Measurements from ENCODE around the gene SCAMP4. TPM values are rescaled to one million over a fixed set of nuclear protein-coding genes. Genes with fewer than 3 reads are reported as not detected.

SCAMP4 gene
- total RNA-seq, result 46.1 and 47.8 TPM in 2 replicates

GRCh38 chr19:1905110-1905862 lies at the start of gene SCAMP4, which contains the start of gene ADAT3:
TSS of gene SCAMP4 (plus strand) at chr19:1905399. CDS start at chr19:1915020, 9,621 bp downstream.
TSS of gene ADAT3 (plus strand) at chr19:1905399. CDS start at chr19:1912048, 6,649 bp downstream.

GRCh38 chr19:1863328-1863637 lies 41.9 kb upstream of the SCAMP4 start, which contains the start of gene KLF16:
TSS of gene KLF16 (minus strand) at chr19:1863579. CDS start at chr19:1863497, 82 bp downstream.

GRCh38 chr19:1885398-1886119 lies 19.6 kb upstream of the SCAMP4 start, which contains the start of gene ABHD17A:
TSS of gene ABHD17A (minus strand) at chr19:1885496. CDS start at chr19:1881566, 3,930 bp downstream.

GRCh38 chr19:1941146-1942077 lies 36.2 kb downstream of the SCAMP4 start, which contains the start of gene CSNK1G2:
TSS of gene CSNK1G2 (plus strand) at chr19:1941172. CDS start at chr19:1969773, 28,601 bp downstream.

Other genes starting within 250 kb of the SCAMP4 start
- not detected in 2 replicates for gene ONECUT3, start 151.9 kb upstream of the SCAMP4 start, total RNA-seq
- 3.5 and 3.8 TPM in 2 replicates for gene ATP8B3, start 93.1 kb upstream of the SCAMP4 start, total RNA-seq
- 6.5 and 6.6 TPM in 2 replicates for gene REXO1, start 56.9 kb upstream of the SCAMP4 start, total RNA-seq
- gene KLF16, start 41.8 kb upstream of the SCAMP4 start, total RNA-seq, result 3.5 and 4.6 TPM in 2 replicates
- gene ABHD17A, start 19.9 kb upstream of the SCAMP4 start, total RNA-seq, result 45.9 and 46.7 TPM in 2 replicates
- 1.6 and 2.7 TPM in 2 replicates for gene ADAT3, start within 50 bp of the SCAMP4 start, total RNA-seq
- gene CSNK1G2, start 35.8 kb downstream of the SCAMP4 start, total RNA-seq, result 37.7 and 39.9 TPM in 2 replicates
- gene BTBD2, start 110.3 kb downstream of the SCAMP4 start, total RNA-seq, result 47.0 and 55.0 TPM in 2 replicates
- 41.4 and 53.4 TPM in 2 replicates for gene MKNK2, start 145.8 kb downstream of the SCAMP4 start, total RNA-seq
- gene MOB3A, start 190.9 kb downstream of the SCAMP4 start, total RNA-seq, result 22.6 and 22.9 TPM in 2 replicates
- 0.43 and 0.78 TPM in 2 replicates for gene IZUMO4, start 191.5 kb downstream of the SCAMP4 start, total RNA-seq
- 85.0 and 97.7 TPM in 2 replicates for gene AP3D1, start 246.2 kb downstream of the SCAMP4 start, total RNA-seq

Measured in articular chondrocyte of knee joint (primary cell).